Measurements from ENCODE around the gene AQP9. TPM values are rescaled to one million over a fixed set of nuclear protein-coding genes. Genes with fewer than 3 reads are reported as not detected.

The AQP9 gene
- polyA plus RNA-seq, 2 of the 4 experiments (the other 2 are of a cell fraction), result not detected

GRCh38 chr15:58214591-58215340 lies 76.6 kb downstream of the AQP9 start:
- TF ChIP-seq FOSL2 (IDR thresholded peaks at IDR 0.05), result no peak
- TF ChIP-seq FOSL2 (CRISPR knock-in tag; IDR thresholded peaks at IDR 0.05), result no peak
- no peak for TF ChIP-seq TFCP2L1 (CRISPR knock-in tag; IDR thresholded peaks at IDR 0.05)
- no peak for TF ChIP-seq BCL3 (IDR thresholded peaks at IDR 0.05)
- TF ChIP-seq POLR2A (IDR thresholded peaks at IDR 0.05; ENCODE audit: low read length), result no peak
- no peak for TF ChIP-seq CHD2 (IDR thresholded peaks at IDR 0.05; ENCODE audit: low read length, partially characterized antibody)
- TF ChIP-seq CBX2 (IDR thresholded peaks at IDR 0.05; ENCODE audit: borderline replicate concordance, low read depth), result no peak
- no peak for TF ChIP-seq RARB (CRISPR knock-in tag; IDR thresholded peaks at IDR 0.05)
- TF ChIP-seq HES2 (IDR thresholded peaks at IDR 0.05), result no peak
- TF ChIP-seq ELK1 (IDR thresholded peaks at IDR 0.05; ENCODE audit: low read depth, low read length), result no peak
- TF ChIP-seq CTCF (IDR thresholded peaks at IDR 0.05), result no peak
- no peak for TF ChIP-seq HDAC2 (IDR thresholded peaks at IDR 0.05)
- TF ChIP-seq MYC (IDR thresholded peaks at IDR 0.05; ENCODE audit: borderline replicate concordance, low read length), result no peak
- TF ChIP-seq JUN (IDR thresholded peaks at IDR 0.05), result no peak

GRCh38 chr15:58217460-58217859 lies 79.3 kb downstream of the AQP9 start:
- H3K9me3 ChIP-seq, result peaks cover 8% of the 10 kb centered on the region; the same call in 1 of the 3 replicates
- FAIRE-seq (peak; percentile 61), DNase-seq (ENCODE audit: low read depth in 1 of 2, low spot score in 1 of 2) (peak in 1 of 2 experiments; percentile 41), ATAC-seq (no peak)
- no peak for TF ChIP-seq NFE2L2 (conservative IDR thresholded peaks at IDR 0.05; ENCODE audit: low read length)
- no peak for TF ChIP-seq CEBPB (IDR thresholded peaks at IDR 0.05)
- no peak for TF ChIP-seq ELK1 (IDR thresholded peaks at IDR 0.05; ENCODE audit: low read depth, low read length)
- no peak for TF ChIP-seq NR3C1 (IDR thresholded peaks at IDR 0.05)
- TF ChIP-seq RAD21 (conservative IDR thresholded peaks at IDR 0.05 in 1 of 2, IDR thresholded peaks at IDR 0.05 in 1 of 2), result peak; percentile 12 to 34; a peak in 2 of 5 replicates
- peak; percentile 13; the same call in 1 of the 3 replicates for TF ChIP-seq CTCF (IDR thresholded peaks at IDR 0.05)
- TF ChIP-seq RCOR1 (IDR thresholded peaks at IDR 0.05; ENCODE audit: low read depth, low read length), result no peak
- TF ChIP-seq USF2 (IDR thresholded peaks at IDR 0.05), result no peak
- TF ChIP-seq MYC (IDR thresholded peaks at IDR 0.05; ENCODE audit: borderline replicate concordance, low read length), result no peak
- 73% methylated on average over 4 of the region's 4 CpGs for WGBS (ENCODE audit: missing lambda C conversion rate)
- ChIA-PET CTCF (interaction anchor here (0.6 to 2.4 kb wide), 7 partner anchors 11 to 1311 kb away, joined by 3 to 13 read pairs (median 4); no protein-coding TSS in a partner anchor), POLR2A (no interaction called here)
- no peak overlapping the region for H3K4me2 ChIP-seq
- H3K4me3 ChIP-seq, result no peak overlapping the region
- no peaks in the 10 kb centered on the region for H3K4me1 ChIP-seq
- H3K27ac ChIP-seq, result no peak overlapping the region

More at GRCh38 chr15:58214591-58215340, 76.6 kb downstream of the AQP9 start:
- peaks cover 3% of the 10 kb centered on the region; the same call in 1 of the 3 replicates for H3K9me3 ChIP-seq
- H3K27ac ChIP-seq, result no peak overlapping the region
- WGBS (ENCODE audit: missing lambda C conversion rate), result 74% methylated on average over 11 of the region's 11 CpGs
- no peak overlapping the region for H3K4me2 ChIP-seq
- POLR2A ChIA-PET, result no interaction called here
- no peak overlapping the region for H3K4me3 ChIP-seq
- no peak for ATAC-seq
- no peaks in the 10 kb centered on the region for H3K4me1 ChIP-seq
- DNase-seq (ENCODE audit: low read depth in 1 of 2, low spot score in 1 of 2), result no peak
- CTCF ChIA-PET, result interaction anchor here (0.6 to 5.8 kb wide), 7 partner anchors 8 to 1314 kb away, joined by 3 to 40 read pairs (median 3); no protein-coding TSS in a partner anchor
- FAIRE-seq, result no peak
